ENCODE measurements around the gene HDAC9.
"Not testable (repeated sequence)": the region's sequence is repeated elsewhere in the genome, so short reads cannot be mapped to it uniquely, and the experiment has no call there.

HDAC9 gene

GRCh38 chr7:18962031-18962430 is 466.5 kb downstream of the HDAC9 start:
- no peak overlapping the region for H3K27ac ChIP-seq
- H3K36me3 ChIP-seq, result no peaks in the 10 kb centered on the region
- no peak overlapping the region for H3K4me3 ChIP-seq (ENCODE audit: low read depth in 1 of 2, low read length in 1 of 2)
- no peaks in the 10 kb centered on the region for H3K4me1 ChIP-seq (ENCODE audit: control insufficient read depth in 1 of 2, insufficient read depth in 1 of 2, low read depth in 1 of 2, low read length in 1 of 2)
- TF ChIP-seq, protein P1, sequence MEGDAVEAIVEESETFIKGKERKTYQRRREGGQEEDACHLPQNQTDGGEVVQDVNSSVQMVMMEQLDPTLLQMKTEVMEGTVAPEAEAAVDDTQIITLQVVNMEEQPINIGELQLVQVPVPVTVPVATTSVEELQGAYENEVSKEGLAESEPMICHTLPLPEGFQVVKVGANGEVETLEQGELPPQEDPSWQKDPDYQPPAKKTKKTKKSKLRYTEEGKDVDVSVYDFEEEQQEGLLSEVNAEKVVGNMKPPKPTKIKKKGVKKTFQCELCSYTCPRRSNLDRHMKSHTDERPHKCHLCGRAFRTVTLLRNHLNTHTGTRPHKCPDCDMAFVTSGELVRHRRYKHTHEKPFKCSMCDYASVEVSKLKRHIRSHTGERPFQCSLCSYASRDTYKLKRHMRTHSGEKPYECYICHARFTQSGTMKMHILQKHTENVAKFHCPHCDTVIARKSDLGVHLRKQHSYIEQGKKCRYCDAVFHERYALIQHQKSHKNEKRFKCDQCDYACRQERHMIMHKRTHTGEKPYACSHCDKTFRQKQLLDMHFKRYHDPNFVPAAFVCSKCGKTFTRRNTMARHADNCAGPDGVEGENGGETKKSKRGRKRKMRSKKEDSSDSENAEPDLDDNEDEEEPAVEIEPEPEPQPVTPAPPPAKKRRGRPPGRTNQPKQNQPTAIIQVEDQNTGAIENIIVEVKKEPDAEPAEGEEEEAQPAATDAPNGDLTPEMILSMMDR (IDR thresholded peaks at IDR 0.05), result no peak
- no peaks in the 10 kb centered on the region for H3K9me3 ChIP-seq
- H3K27me3 ChIP-seq, result no peaks in the 10 kb centered on the region

DNA sequence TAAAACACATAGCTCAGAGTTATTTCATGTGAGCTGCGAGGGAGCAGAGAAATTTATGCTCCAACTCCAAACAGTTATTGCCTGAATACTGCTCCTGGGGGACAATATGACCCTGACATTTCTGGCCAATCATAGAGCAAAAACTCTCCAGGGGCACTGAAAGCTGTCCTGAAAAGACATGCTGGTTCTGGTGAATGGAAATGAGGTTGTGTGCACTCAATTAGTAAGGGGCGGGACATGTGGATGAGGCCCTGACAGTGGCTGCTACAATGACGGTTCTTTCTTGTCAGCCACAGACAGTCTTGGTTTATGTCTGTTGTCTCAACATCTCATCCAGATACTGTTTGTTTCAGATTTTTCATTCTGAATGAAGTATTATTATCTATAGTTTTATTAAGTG is 470.1 kb downstream of the HDAC9 start:
- H3K9me3 ChIP-seq, result no peaks in the 10 kb centered on the region
- no peak overlapping the region for H3K4me3 ChIP-seq (ENCODE audit: low read depth in 1 of 2, low read length in 1 of 2)
- no peaks in the 10 kb centered on the region for H3K27me3 ChIP-seq
- TF ChIP-seq, protein P1 (IDR thresholded peaks at IDR 0.05), result no peak
- H3K36me3 ChIP-seq, result no peaks in the 10 kb centered on the region
- H3K4me1 ChIP-seq (ENCODE audit: control insufficient read depth in 1 of 2, insufficient read depth in 1 of 2, low read depth in 1 of 2, low read length in 1 of 2), result no peaks in the 10 kb centered on the region
- no peak overlapping the region for H3K27ac ChIP-seq

DNA sequence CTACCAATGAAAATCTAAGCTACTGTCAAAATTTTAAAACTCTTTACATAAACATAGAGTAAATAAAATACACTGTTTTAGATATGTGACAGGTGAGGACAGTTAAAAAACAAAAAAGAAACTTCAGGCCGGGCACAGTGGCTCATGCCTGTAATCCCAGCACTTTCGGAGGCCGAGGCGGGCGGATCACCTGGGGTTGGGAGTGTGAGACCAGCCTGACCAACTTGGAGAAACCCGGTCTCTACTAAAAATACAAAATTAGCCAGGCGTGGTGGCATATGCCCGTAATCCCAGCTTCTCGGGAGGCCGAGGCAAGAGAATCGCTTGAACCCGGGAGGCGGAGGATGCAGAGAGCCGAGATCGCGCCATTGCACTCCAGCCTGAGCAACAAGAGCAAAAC is 472.2 kb downstream of the HDAC9 start:
- H3K27me3 ChIP-seq; H3K4me3 ChIP-seq (ENCODE audit: low read depth in 1 of 2, low read length in 1 of 2); H3K27ac ChIP-seq; H3K9me3 ChIP-seq; H3K4me1 ChIP-seq (ENCODE audit: control insufficient read depth in 1 of 2, insufficient read depth in 1 of 2, low read depth in 1 of 2, low read length in 1 of 2); H3K36me3 ChIP-seq: not testable (repeated sequence)

- H3K27me3 ChIP-seq, result no peaks in the 10 kb centered on the region
- peaks cover 3% of the 10 kb centered on the region for H3K9me3 ChIP-seq
- TF ChIP-seq, protein P1 (IDR thresholded peaks at IDR 0.05), result no peak
- no peaks in the 10 kb centered on the region for H3K36me3 ChIP-seq
- no peak overlapping the region for H3K27ac ChIP-seq
- H3K4me1 ChIP-seq (ENCODE audit: control insufficient read depth in 1 of 2, insufficient read depth in 1 of 2, low read depth in 1 of 2, low read length in 1 of 2), result no peaks in the 10 kb centered on the region
- H3K4me3 ChIP-seq (ENCODE audit: low read depth in 1 of 2, low read length in 1 of 2), result no peak overlapping the region
Measured at GRCh38 chr7:18971839-18972238, 476.3 kb downstream of the HDAC9 start.

- Histone ChIP-seq H3K27me3 (no peaks in the 10 kb centered on the region), H3K27ac (no peak overlapping the region), H3K4me3 (ENCODE audit: low read depth in 1 of 2, low read length in 1 of 2) (no peak overlapping the region), H3K36me3 (no peaks in the 10 kb centered on the region), H3K9me3 (peaks cover 3% of the 10 kb centered on the region), H3K4me1 (ENCODE audit: control insufficient read depth in 1 of 2, insufficient read depth in 1 of 2, low read depth in 1 of 2, low read length in 1 of 2) (no peaks in the 10 kb centered on the region)
- TF ChIP-seq, protein P1 (IDR thresholded peaks at IDR 0.05), result no peak
Measured at GRCh38 chr7:18974803-18975202, 479.3 kb downstream of the HDAC9 start.

- Histone ChIP-seq H3K4me3 (ENCODE audit: low read depth in 1 of 2, low read length in 1 of 2) (no peak overlapping the region), H3K4me1 (ENCODE audit: control insufficient read depth in 1 of 2, insufficient read depth in 1 of 2, low read depth in 1 of 2, low read length in 1 of 2) (no peaks in the 10 kb centered on the region), H3K9me3 (peaks cover 3% of the 10 kb centered on the region), H3K27me3 (no peaks in the 10 kb centered on the region), H3K27ac (no peak overlapping the region), H3K36me3 (no peaks in the 10 kb centered on the region)
- TF ChIP-seq, protein P1 (IDR thresholded peaks at IDR 0.05), result no peak
Measured at GRCh38 chr7:18975276-18975675, 479.7 kb downstream of the HDAC9 start.
